ENCODE results near the gene KLK11.

- TF ChIP-seq CTCF (IDR thresholded peaks at IDR 0.05 in 8 of 11, conservative IDR thresholded peaks at IDR 0.05 in 3 of 11), result no peak
- TF ChIP-seq POLR2A (IDR thresholded peaks at IDR 0.05), result no peak
These were observed 44.1 kb upstream of the KLK11 start for GRCh38 chr19:51070334-51071094.
